HG02571 (cell line): ENCODE measurements around the gene NEU3.

Experiments used
- ATAC-seq: cut with Tn5 transposase; IDR thresholded peaks from one replicate; pipeline ENCODE4 v1.9.1; 2021; ENCODE audit warnings: mild to moderate bottlenecking, moderate library complexity; ENCODE audit not compliant: unreplicated experiment

Gene NEU3

DNA sequence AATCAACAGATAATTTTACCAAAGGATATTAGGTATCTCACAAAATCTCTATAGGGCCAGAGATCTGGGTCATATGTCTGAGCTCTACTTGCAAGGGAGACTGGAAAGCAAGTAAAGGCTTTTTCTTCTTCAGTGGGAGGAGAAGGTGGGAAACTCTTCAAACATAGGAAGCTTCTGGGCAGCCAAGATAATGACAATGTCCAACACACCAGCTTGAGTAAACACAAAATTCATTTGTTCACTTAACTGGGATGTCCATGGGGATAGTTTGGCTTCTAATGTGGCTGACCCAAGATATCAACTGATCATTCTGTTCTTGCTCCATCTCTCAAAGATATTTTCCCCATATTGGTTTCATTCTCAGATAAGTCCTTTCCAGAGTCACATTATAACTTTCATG, 70.6 kb downstream of the NEU3 start:
- no peak for ATAC-seq

DNA sequence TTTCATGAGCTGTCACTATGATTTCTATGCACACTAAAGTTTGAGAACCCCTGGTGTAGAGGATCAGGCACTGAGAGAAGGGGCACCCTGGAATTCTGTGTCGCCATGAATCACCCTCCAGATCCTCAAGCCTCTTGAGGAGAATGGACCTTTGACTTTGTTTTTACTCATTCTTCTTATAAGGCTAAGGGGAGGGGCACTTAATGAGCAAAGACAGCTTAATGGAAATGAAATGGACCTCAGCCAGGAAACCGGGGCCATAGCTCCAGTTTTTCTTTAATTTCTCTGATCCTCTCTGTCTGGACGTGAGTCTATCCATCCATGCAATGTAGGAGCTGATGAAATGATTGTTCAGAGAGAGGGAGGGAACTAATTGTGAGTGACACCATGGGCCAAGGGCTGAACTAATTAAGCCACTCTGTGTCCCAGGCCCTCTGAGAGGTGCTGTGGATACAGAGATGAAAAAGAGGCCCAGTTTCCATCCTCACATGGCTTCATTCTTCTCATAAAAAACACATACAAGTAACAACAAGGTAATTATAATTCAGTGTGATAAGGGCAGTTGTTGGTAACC, 75.1 kb downstream of the NEU3 start:
- ATAC-seq: no peak

DNA sequence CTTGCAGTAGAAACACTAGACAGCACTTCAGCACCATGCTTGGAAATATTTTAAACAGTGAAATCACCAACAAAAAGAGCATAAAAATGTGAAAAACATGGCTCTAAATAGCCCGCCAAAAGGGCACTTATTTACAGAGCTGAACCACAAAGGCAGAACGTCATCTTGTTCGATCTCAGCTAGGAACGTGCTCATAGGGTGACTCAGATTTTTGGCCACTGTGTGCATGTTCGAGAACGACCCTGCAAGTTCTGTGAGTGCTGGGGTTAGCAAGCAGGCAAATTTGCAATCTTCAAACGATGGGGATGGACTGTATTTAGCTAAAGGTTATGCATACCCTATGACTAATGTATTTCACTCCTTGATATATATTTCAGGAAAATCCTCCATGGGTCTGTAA, 77.3 kb downstream of the NEU3 start:
- ATAC-seq: no peak
